Heart left ventricle (tissue), 13 donors: ENCODE results near the gene KRT7.

ENCODE experiments used
- CTCF ChIP-seq, 12 donors: fragments of 200-600 bp; sonication (generic) in 4 of 12; IDR thresholded peaks; one replicate each; pipeline versions ENCODE4 v1.5.0 to v1.8.0; 2018 to 2022; ENCODE audit warnings: antibody characterized with exemption in 12 of 12, mild to moderate bottlenecking in 5 of 12
- POLR2A ChIP-seq, 2 donors: fragments of 450-650 bp; IDR thresholded peaks; one replicate each; pipeline ENCODE4 v1.6.1; 2017; ENCODE audit warnings: antibody characterized with exemption in 2 of 2, mild to moderate bottlenecking in 2 of 2, moderate library complexity in 2 of 2
- donor health status: ischemic (EF 13 %, LVEDD 7.1; RV severe dilation, severe dysfunction).
- donor health status: DM: no; HTN: yes; CAD: no.
- donor health status: DM: no; HTN: no; CAD: no.
- donor health status: ischemic (EF 25% LVEDD 6.9; RV normal size, moderate dysfunction).
- donor health status: ischemic (EF 25% LVEDD 5.7; RV mildly dilated, moderate dysfunction).
- donor health status: ischemic (EF 35%, LVEDD 5.7; RV mildly dilated, moderate dysfunction).
- donor health status: nonischemic (EF 11% LVEDD 7.7; RV severe dilation, severe dysfunction).
- donor health status: DM: yes; HTN: yes; CAD: no.
- donor health status: PGD.
- donor health status: ischemic (EF 29% LVEDD 5.4; RV normal size, mild dysfunction).
- donor health status: nonischemic (EF 23%, LVEDD 6.1; RV moderate dilation, normal function).

GRCh38 chr12:52208424-52209165 is 24.4 kb upstream of the KRT7 start:
- TF ChIP-seq CTCF (IDR thresholded peaks at IDR 0.05) = no peak
- TF ChIP-seq POLR2A (IDR thresholded peaks at IDR 0.05) = no peak
